Uterus (tissue), 2 donors: ENCODE measurements around the gene IL22.

Experiments used
- CTCF ChIP-seq, 4 experiments: fragments of 200-600 bp in 2 of 4; fragments of 450-650 bp in 2 of 4; sonication (generic) in 2 of 4; IDR thresholded peaks; one replicate each; pipeline ENCODE4 v1.5.1; 2016 to 2019; ENCODE audit warnings: antibody characterized with exemption in 4 of 4, mild to moderate bottlenecking in 2 of 4, moderate library complexity in 1 of 4
- POLR2A ChIP-seq, 2 donors: fragments of 450-650 bp; IDR thresholded peaks; one replicate each; pipeline ENCODE4 v1.6.1; 2016; ENCODE audit warnings: antibody characterized with exemption in 2 of 2, mild to moderate bottlenecking in 1 of 2, moderate library complexity in 1 of 2

- TF ChIP-seq CTCF (IDR thresholded peaks at IDR 0.05) (no peak), POLR2A (IDR thresholded peaks at IDR 0.05) (no peak)
These were observed at the start of gene IL22 for GRCh38 chr12:68253504-68253903.
